Astrocyte (in vitro differentiated cells and primary cell): ENCODE measurements around the gene C12orf42. TPM values are rescaled to one million over a fixed set of nuclear protein-coding genes. Genes with fewer than 3 reads are reported as not detected.
A peak's percentile ranks its signal among the peaks of the same experiment; 100 is the strongest.

ENCODE experiments used
- DNase-seq: peaks from one replicate; pipeline ENCODE4 v3.0.0-alpha.2; 2010; ENCODE audit warnings: low read depth
- FAIRE-seq: peaks from 2 replicates; lab custom pipeline; 2011; peaks lifted over from hg19 to GRCh38; lab: Jason Lieb, UNC
- H2AFZ ChIP-seq: 2 replicates; pipeline ENCODE4 v1.6.0; 2012; ENCODE audit warnings: low read depth, low read length, inconsistent platforms
- H3K27ac ChIP-seq: 2 replicates; pipeline ENCODE4 v1.5.1; 2011; ENCODE audit warnings: low read depth, low read length, inconsistent platforms
- H3K27me3 ChIP-seq: 2 replicates; pipeline ENCODE4 v1.6.0; 2011; ENCODE audit warnings: low read length, inconsistent platforms; ENCODE audit not compliant: insufficient read depth
- H3K36me3 ChIP-seq: 2 replicates; pipeline ENCODE4 v1.5.1; 2011; ENCODE audit warnings: low read length, inconsistent platforms; ENCODE audit not compliant: insufficient read depth
- H3K4me1 ChIP-seq: 2 replicates; pipeline ENCODE4 v1.5.1; 2011; ENCODE audit warnings: low read length, inconsistent platforms; ENCODE audit not compliant: insufficient read depth
- H3K4me2 ChIP-seq: 2 replicates; pipeline ENCODE4 v1.6.0; 2012; ENCODE audit warnings: low read length, inconsistent platforms
- H3K4me3 ChIP-seq: 2 replicates; pipeline ENCODE4 v1.5.1; 2011; ENCODE audit warnings: low read depth, mild to moderate bottlenecking, low read length, inconsistent platforms; ENCODE audit not compliant: insufficient read depth
- H3K79me2 ChIP-seq: 2 replicates; pipeline ENCODE4 v1.6.0; 2012; ENCODE audit warnings: mild to moderate bottlenecking, low read length, inconsistent platforms; ENCODE audit not compliant: insufficient read depth
- H3K9ac ChIP-seq: 2 replicates; pipeline ENCODE4 v1.6.0; 2012; ENCODE audit warnings: mild to moderate bottlenecking, low read length, inconsistent platforms
- H3K9me3 ChIP-seq: 2 replicates; pipeline ENCODE4 v1.5.1; 2012; ENCODE audit warnings: low read depth, mild to moderate bottlenecking, low read length, inconsistent platforms; ENCODE audit not compliant: insufficient read depth
- H4K20me1 ChIP-seq: 2 replicates; pipeline ENCODE4 v1.6.0; 2012; ENCODE audit warnings: low read length, inconsistent platforms; ENCODE audit not compliant: insufficient read depth
- H3K27ac Mint-ChIP-seq: one replicate; pipeline ENCODE4 v1.8.0; 2021; ENCODE audit warnings: mild to moderate bottlenecking, mixed read lengths; ENCODE audit not compliant: unreplicated experiment
- H3K27me3 Mint-ChIP-seq: one replicate; pipeline ENCODE4 v1.8.0; 2021; ENCODE audit warnings: low read depth, mixed read lengths; ENCODE audit not compliant: unreplicated experiment
- H3K36me3 Mint-ChIP-seq: one replicate; pipeline ENCODE4 v1.8.0; 2021; ENCODE audit warnings: low read depth, mixed read lengths; ENCODE audit not compliant: unreplicated experiment
- H3K4me1 Mint-ChIP-seq: one replicate; pipeline ENCODE4 v1.8.0; 2021; ENCODE audit warnings: low read depth, mixed read lengths; ENCODE audit not compliant: unreplicated experiment
- H3K4me3 Mint-ChIP-seq: one replicate; pipeline ENCODE4 v1.8.0; 2021; ENCODE audit warnings: mild to moderate bottlenecking, moderate library complexity, mixed read lengths; ENCODE audit not compliant: unreplicated experiment
- H3K9me3 Mint-ChIP-seq: one replicate; pipeline ENCODE4 v1.8.0; 2021; ENCODE audit warnings: mild to moderate bottlenecking, mixed read lengths; ENCODE audit not compliant: unreplicated experiment
- CTCF ChIP-seq: IDR thresholded peaks from 2 replicates; pipeline ENCODE4 v1.5.1; 2011; ENCODE audit warnings: low read depth, mild to moderate bottlenecking, inconsistent platforms, low read length, moderate library complexity; ENCODE audit not compliant: insufficient read depth
- EZH2 ChIP-seq: IDR thresholded peaks from 2 replicates; pipeline ENCODE4 v1.6.1; 2012; ENCODE audit warnings: mild to moderate bottlenecking, low read length, inconsistent platforms; ENCODE audit not compliant: insufficient read depth
- total RNA-seq: library from RNA; stranded (reverse); gene quantifications from 2 replicates; pipeline ENCODE4 v1.2.1, GENCODE V29; 2021

The C12orf42 gene
- total RNA-seq, 1 donor from 2014 or later, result not detected

- FAIRE-seq, result no peak
These were observed 33.5 kb upstream of the C12orf42 start for GRCh38 chr12:103529306-103529705.

GRCh38 chr12:103524238-103524875 lies 28.6 kb upstream of the C12orf42 start:
- Histone ChIP-seq H2AFZ (no peak overlapping the region), H3K36me3 (no peaks in the 10 kb centered on the region), H3K79me2 (no peaks in the 10 kb centered on the region), H4K20me1 (no peaks in the 10 kb centered on the region), H3K4me2 (no peak overlapping the region), H3K27me3 (no peaks in the 10 kb centered on the region), H3K27ac (no peak overlapping the region), H3K4me1 (no peaks in the 10 kb centered on the region), H3K9ac (no peak overlapping the region), H3K9me3 (no peaks in the 10 kb centered on the region), H3K4me3 (no peak overlapping the region)
- Mint-ChIP-seq H3K36me3 (no peaks in the 10 kb centered on the region), H3K4me3 (no peak overlapping the region), H3K4me1 (peaks cover 23% of the 10 kb centered on the region), H3K27me3 (peaks cover 7% of the 10 kb centered on the region), H3K9me3 (no peaks in the 10 kb centered on the region), H3K27ac (no peak overlapping the region)
- FAIRE-seq (no peak), DNase-seq (no peak)
- TF ChIP-seq EZH2, result no peak

More at GRCh38 chr12:103529306-103529705, 33.5 kb upstream of the C12orf42 start:
- no peak overlapping the region for H3K4me3 ChIP-seq
- H2AFZ ChIP-seq, result no peak overlapping the region
- H3K27me3 ChIP-seq, result no peaks in the 10 kb centered on the region
- Mint-ChIP-seq H3K36me3 (no peaks in the 10 kb centered on the region), H3K27me3 (peaks cover 2% of the 10 kb centered on the region), H3K9me3 (no peaks in the 10 kb centered on the region), H3K4me1 (peaks cover 13% of the 10 kb centered on the region), H3K4me3 (no peak overlapping the region), H3K27ac (peak overlapping the region; percentile 66)
- H3K79me2 ChIP-seq, result no peaks in the 10 kb centered on the region
- H3K36me3 ChIP-seq, result no peaks in the 10 kb centered on the region
- H3K9ac ChIP-seq, result no peak overlapping the region
- no peak overlapping the region for H3K4me2 ChIP-seq
- no peak for DNase-seq
- TF ChIP-seq EZH2, result no peak
- no peak for TF ChIP-seq CTCF
- no peaks in the 10 kb centered on the region for H4K20me1 ChIP-seq
- no peaks in the 10 kb centered on the region for H3K4me1 ChIP-seq
- no peaks in the 10 kb centered on the region for H3K9me3 ChIP-seq
- H3K27ac ChIP-seq, result no peak overlapping the region

- Histone ChIP-seq H3K9me3 (no peaks in the 10 kb centered on the region), H3K27me3 (no peaks in the 10 kb centered on the region), H3K27ac (no peak overlapping the region), H3K4me2 (no peak overlapping the region), H3K4me1 (no peaks in the 10 kb centered on the region), H3K4me3 (no peak overlapping the region), H3K9ac (no peak overlapping the region), H3K36me3 (no peaks in the 10 kb centered on the region), H3K79me2 (no peaks in the 10 kb centered on the region), H2AFZ (no peak overlapping the region), H4K20me1 (no peaks in the 10 kb centered on the region)
- FAIRE-seq (no peak), DNase-seq (no peak)
- no peak overlapping the region for H3K4me3 Mint-ChIP-seq
- peaks cover 18% of the 10 kb centered on the region for H3K4me1 Mint-ChIP-seq
- no peak for TF ChIP-seq CTCF
- no peak for TF ChIP-seq EZH2
- no peaks in the 10 kb centered on the region for H3K36me3 Mint-ChIP-seq
- H3K9me3 Mint-ChIP-seq, result no peaks in the 10 kb centered on the region
- H3K27me3 Mint-ChIP-seq, result peaks cover 7% of the 10 kb centered on the region
- H3K27ac Mint-ChIP-seq, result no peak overlapping the region
These were observed 28.0 kb upstream of the C12orf42 start for GRCh38 chr12:103523771-103524170.
